H1 (cell line): ENCODE measurements around the gene VAV2. TPM values are rescaled to one million over a fixed set of nuclear protein-coding genes. Genes with fewer than 3 reads are reported as not detected.

ENCODE experiments used
- CTCF ChIA-PET: fragments of 300-600 bp; sonication (Branson Sonifier 250); formaldehyde crosslinking; loops from one replicate; lab custom pipeline; 2021; ENCODE audit not compliant: partially characterized antibody; lab: Charles Lee
- POLR2A ChIA-PET: fragments of 300-600 bp; sonication (Branson Sonifier 250); formaldehyde crosslinking; loops from one replicate; lab custom pipeline; 2021; ENCODE audit warnings: inconsistent platforms; ENCODE audit not compliant: partially characterized antibody; lab: Charles Lee
- DNase-seq, 2 experiments: peaks; one replicate each; pipeline versions ENCODE4 v3.0.0 to v3.0.0-alpha.2; 2010 to 2022; ENCODE audit warnings: low spot score in 2 of 2, low read depth in 1 of 2, mixed read lengths in 1 of 2
- FAIRE-seq: peaks from 2 replicates; lab custom pipeline; 2011; peaks lifted over from hg19 to GRCh38; lab: Jason Lieb, UNC
- H2AFZ ChIP-seq: 2 replicates; pipeline ENCODE4 v1.8.1; 2012; ENCODE audit warnings: low read length, inconsistent platforms
- H2AK5ac ChIP-seq: 2 replicates; pipeline ENCODE4 v1.6.1; 2013; ENCODE audit warnings: low read depth, low read length
- H2BK120ac ChIP-seq: replicated peaks from 2 replicates; pipeline ENCODE3; 2013; ENCODE audit warnings: low read depth, low read length, inconsistent platforms
- H2BK12ac ChIP-seq: 2 replicates; pipeline ENCODE4 v1.6.1; 2013; ENCODE audit warnings: low read depth, low read length
- H2BK15ac ChIP-seq: 2 replicates; pipeline ENCODE4 v1.6.1; 2013; ENCODE audit warnings: low read length
- H2BK20ac ChIP-seq: 2 replicates; pipeline ENCODE4 v1.6.1; 2013; ENCODE audit warnings: low read length
- H2BK5ac ChIP-seq: 2 replicates; pipeline ENCODE4 v1.6.1; 2013; ENCODE audit warnings: low read depth, low read length
- H3K14ac ChIP-seq: 2 replicates; pipeline ENCODE4 v1.6.1; 2013; ENCODE audit warnings: inconsistent platforms; ENCODE audit not compliant: insufficient read length
- H3K18ac ChIP-seq: 2 replicates; pipeline ENCODE4 v1.6.1; 2013; ENCODE audit warnings: low read length; ENCODE audit errors: extremely low read depth
- H3K23ac ChIP-seq: 2 replicates; pipeline ENCODE4 v1.6.1; 2013; ENCODE audit warnings: inconsistent platforms; ENCODE audit not compliant: insufficient read length
- H3K23me2 ChIP-seq: 2 replicates; pipeline ENCODE4 v1.6.1; 2013; ENCODE audit warnings: low read depth, low read length
- H3K27ac ChIP-seq: 2 replicates; pipeline ENCODE4 v1.6.1; 2011; ENCODE audit warnings: low read depth, low read length, inconsistent platforms
- H3K27me3 ChIP-seq, 4 experiments: replicated peaks in 1 of 4; 1 replicate in 1 of 4; 2 replicates in 3 of 4; pipeline versions ENCODE4 v1.6.1 to v1.8.1; 2011 to 2013; ENCODE audit warnings: low read length in 3 of 4, mild to moderate bottlenecking in 3 of 4, inconsistent platforms in 2 of 4, mixed read lengths in 2 of 4, moderate library complexity in 1 of 4; ENCODE audit not compliant: control insufficient read depth in 3 of 4, insufficient read depth in 3 of 4; ENCODE audit errors: extremely low read depth in 1 of 4
- H3K36me3 ChIP-seq, 4 experiments: 2 replicates each; pipeline versions ENCODE4 v1.6.1 to v1.8.1; 2011 to 2013; ENCODE audit warnings: mild to moderate bottlenecking in 4 of 4, low read length in 3 of 4, moderate library complexity in 2 of 4, control low read depth in 1 of 4, inconsistent platforms in 1 of 4; ENCODE audit not compliant: insufficient read depth in 4 of 4, control insufficient read depth in 2 of 4
- H3K4ac ChIP-seq: replicated peaks from 2 replicates; pipeline ENCODE3; 2013; ENCODE audit warnings: low read length, low read depth, mixed read lengths, inconsistent platforms; ENCODE audit not compliant: insufficient read length
- H3K4me1 ChIP-seq, 4 experiments: replicated peaks in 1 of 4; 1 replicate in 1 of 4; 2 replicates in 3 of 4; pipeline versions ENCODE4 v1.6.1 to v1.8.1; 2011 to 2013; ENCODE audit warnings: low read length in 3 of 4, inconsistent platforms in 2 of 4, mixed read lengths in 1 of 4; ENCODE audit not compliant: insufficient read depth in 4 of 4, control insufficient read depth in 3 of 4
- H3K4me2 ChIP-seq, 2 experiments: 2 replicates each; pipeline versions ENCODE4 v1.6.1 to v1.8.1; 2011 to 2013; ENCODE audit warnings: low read depth in 2 of 2, low read length in 2 of 2, control low read depth in 1 of 2, inconsistent platforms in 1 of 2, mild to moderate bottlenecking in 1 of 2; ENCODE audit not compliant: insufficient read depth in 1 of 2
- H3K4me3 ChIP-seq, 4 experiments: fragments of 200-600, 300-600 bp in 1 of 4; sonication (generic), shearing (Covaris generic), sonication (Bioruptor Twin) in 1 of 4; 2 replicates each; pipeline versions ENCODE4 v1.5.1 to v1.8.1; 2011 to 2016; ENCODE audit warnings: low read length in 4 of 4, low read depth in 3 of 4, control low read depth in 2 of 4, inconsistent platforms in 2 of 4, mild to moderate bottlenecking in 2 of 4, mixed read lengths in 1 of 4, moderate library complexity in 1 of 4; ENCODE audit not compliant: insufficient read depth in 2 of 4; ENCODE audit errors: extremely low read depth in 1 of 4
- H3K56ac ChIP-seq: replicated peaks from 2 replicates; pipeline ENCODE3; 2013; ENCODE audit warnings: low read depth, mild to moderate bottlenecking, mixed read lengths, low read length, inconsistent platforms; ENCODE audit not compliant: insufficient read length
- H3K79me1 ChIP-seq: 2 replicates; pipeline ENCODE4 v1.6.1; 2013; ENCODE audit warnings: low read depth, low read length, control low read depth
- H3K79me2 ChIP-seq, 2 experiments: 2 replicates each; pipeline versions ENCODE4 v1.6.1 to v1.8.1; 2012 to 2013; ENCODE audit warnings: low read length in 2 of 2, mild to moderate bottlenecking in 2 of 2, inconsistent platforms in 1 of 2; ENCODE audit not compliant: insufficient read depth in 2 of 2, control insufficient read depth in 1 of 2
- H3K9ac ChIP-seq, 4 experiments: replicated peaks in 1 of 4; 1 replicate in 1 of 4; 2 replicates in 3 of 4; pipeline versions ENCODE4 v1.6.1 to v1.8.1; 2011 to 2013; ENCODE audit warnings: low read depth in 3 of 4, low read length in 3 of 4, control low read depth in 2 of 4, mild to moderate bottlenecking in 2 of 4, moderate library complexity in 2 of 4, inconsistent platforms in 1 of 4; ENCODE audit errors: extremely low read depth in 1 of 4
- H3K9me3 ChIP-seq, 2 experiments: 2 replicates each; pipeline versions ENCODE4 v1.6.1 to v1.8.1; 2012 to 2013; ENCODE audit warnings: mild to moderate bottlenecking in 2 of 2, moderate library complexity in 2 of 2, control low read depth in 1 of 2, inconsistent platforms in 1 of 2, low read depth in 1 of 2, low read length in 1 of 2, mixed read lengths in 1 of 2; ENCODE audit not compliant: insufficient read depth in 2 of 2
- H4K20me1 ChIP-seq, 2 experiments: replicated peaks in 1 of 2; 2 replicates each; pipeline versions ENCODE3 to v1.8.1; 2011 to 2013; ENCODE audit warnings: inconsistent platforms in 2 of 2, low read length in 2 of 2, mild to moderate bottlenecking in 1 of 2; ENCODE audit not compliant: insufficient read depth in 2 of 2, control insufficient read depth in 1 of 2
- H4K5ac ChIP-seq: 2 replicates; pipeline ENCODE4 v1.6.1; 2013; ENCODE audit warnings: low read length, low read depth, mixed read lengths, inconsistent platforms; ENCODE audit not compliant: insufficient read length
- H4K8ac ChIP-seq: 2 replicates; pipeline ENCODE4 v1.8.0; 2013; ENCODE audit warnings: mild to moderate bottlenecking, moderate library complexity, low read length, inconsistent platforms; ENCODE audit not compliant: insufficient read depth; ENCODE audit errors: extremely low read depth
- H4K91ac ChIP-seq: replicated peaks from 2 replicates; pipeline ENCODE3; 2013; ENCODE audit warnings: low read length, mixed read lengths, inconsistent platforms; ENCODE audit not compliant: insufficient read length
- CBX5 ChIP-seq: fragments of 300-800, 300-1000 bp; sonication (generic); IDR thresholded peaks from 2 replicates; pipeline ENCODE4 v1.7.1; 2016; ENCODE audit warnings: antibody characterized with exemption, low read length, low read depth
- CEBPB ChIP-seq: IDR thresholded peaks from 2 replicates; pipeline ENCODE4 v1.6.1; 2012; ENCODE audit warnings: low read depth, low read length
- MAFK ChIP-seq: IDR thresholded peaks from 2 replicates; pipeline ENCODE4 v1.6.1; 2012; ENCODE audit warnings: low read depth, mild to moderate bottlenecking, improper control_type of control experiment, low read length
- POLR2AphosphoS5 ChIP-seq: IDR thresholded peaks from 2 replicates; pipeline ENCODE4 v1.6.1; 2011; ENCODE audit warnings: low read depth, low read length
- RAD21 ChIP-seq, 2 experiments: IDR thresholded peaks in 1 of 2; conservative IDR thresholded peaks in 1 of 2; 2 replicates each; pipeline ENCODE4 v1.6.1; 2011; ENCODE audit warnings: low read depth in 2 of 2, low read length in 2 of 2, improper control_type of control experiment in 1 of 2, inconsistent platforms in 1 of 2, mild to moderate bottlenecking in 1 of 2, moderate library complexity in 1 of 2
- ZNF274 ChIP-seq: IDR thresholded peaks from 2 replicates; pipeline ENCODE4 v1.7.0; 2012; ENCODE audit warnings: low read length, borderline replicate concordance; ENCODE audit errors: extremely low read depth
- WGBS, 2 experiments: shearing (Covaris generic) in 1 of 2; methylation state at CpG; one replicate each; pipeline versions ENCODE4 v1.1.6 to v1.1.7; 2013 to 2015; ENCODE audit warnings: low lambda C conversion rate in 2 of 2, mixed read lengths in 2 of 2, inconsistent platforms in 1 of 2, low coverage in 1 of 2, missing lambda C conversion rate in 1 of 2; ENCODE audit not compliant: insufficient replicate concordance in 2 of 2, insufficient coverage in 1 of 2, insufficient read length in 1 of 2; ENCODE audit errors: extremely low coverage in 1 of 2, missing lambda C conversion rate in 1 of 2; 5-methylcytosine and 5-hydroxymethylcytosine counted together
- polyA plus RNA-seq, 7 experiments: library from polyadenylated mRNA; depleted of rRNA in 3 of 7; stranded (reverse) in 5 of 7; unstranded in 2 of 7; fragments of >200 nt in 5 of 7; fragments of 200-250 nt in 2 of 7; gene quantifications; 1 replicate in 5 of 7; 2 replicates in 1 of 7; 4 replicates in 1 of 7; pipeline versions ENCODE4 v1.2.1 to v1.2.3, GENCODE V29; 2011 to 2013; ENCODE audit warnings: missing spikeins in 2 of 7, mixed read lengths in 2 of 7
- total RNA-seq: library from RNA; stranded (reverse); fragmentation: NEBNext Ultra II Directional; extraction: Animal tissue kit (Norgen Biotek cat#: 25700); gene quantifications from 2 replicates; pipeline ENCODE4 v1.2.1, GENCODE V29; 2021
- TF ChIP-seq, protein P1 (sequence below), 3 experiments: IDR thresholded peaks; 1 replicate in 2 of 3; 2 replicates in 1 of 3; pipeline versions ENCODE4 v1.5.1 to v1.6.1; 2011; ENCODE audit warnings: low read length in 3 of 3, mild to moderate bottlenecking in 3 of 3, inconsistent platforms in 2 of 3, low read depth in 1 of 3, moderate library complexity in 1 of 3; ENCODE audit not compliant: insufficient read depth in 1 of 3; ENCODE audit errors: control extremely low read depth in 1 of 3
- TF ChIP-seq, protein P2 (sequence below): IDR thresholded peaks from 2 replicates; pipeline ENCODE4 v1.6.1; 2011; ENCODE audit warnings: low read depth, mild to moderate bottlenecking, low read length; ENCODE audit not compliant: insufficient read depth
- TF ChIP-seq, protein P3 (sequence below): IDR thresholded peaks from 2 replicates; pipeline ENCODE4 v1.6.1; 2012; ENCODE audit warnings: inconsistent platforms

Gene VAV2
- total and polyA plus RNA-seq, 2 of the 8 experiments (the other 6 are each of a cell fraction or from before 2014, with no cell fraction given): 13.6 to 37.6 TPM

DNA sequence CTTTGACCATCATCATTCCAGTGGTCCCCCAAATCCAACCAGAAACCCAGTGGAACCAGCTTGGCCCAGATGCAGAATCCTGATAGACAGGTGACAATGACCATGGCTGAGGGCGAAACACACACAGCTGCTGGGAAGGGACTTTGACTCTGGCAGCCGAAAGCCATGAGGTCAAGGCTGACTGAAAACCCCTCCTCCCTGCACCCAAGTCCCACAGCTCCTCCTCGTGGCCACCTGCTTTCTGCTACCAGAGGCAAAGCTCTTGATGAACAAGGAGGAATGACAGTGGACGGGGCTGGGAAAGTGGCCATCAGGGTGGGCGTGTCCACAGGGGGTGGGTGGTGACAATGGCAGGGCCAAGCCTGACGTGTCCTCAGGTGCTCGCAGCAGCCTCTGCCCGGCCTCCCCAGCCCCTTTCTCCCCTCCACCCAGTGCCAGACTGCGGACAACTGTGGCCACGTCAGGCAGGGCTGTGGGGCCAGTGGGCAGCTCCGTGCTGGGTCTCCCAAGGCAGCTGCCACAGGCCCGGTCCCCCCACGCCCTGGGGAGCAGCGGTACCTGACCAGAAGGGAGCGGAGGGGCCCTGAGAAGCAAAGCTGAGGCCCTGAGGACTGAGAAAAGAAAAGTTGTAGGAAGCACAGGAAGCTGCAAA lies 223.1 kb downstream of the VAV2 start:
- Histone ChIP-seq H3K9me3 (peaks cover 0 to 3% of the 10 kb centered on the region in 2 experiments; a peak in 1 of 4 replicates), H3K23ac (no peak overlapping the region), H3K4me3 (no peak overlapping the region), H2BK15ac (no peak overlapping the region), H2BK120ac (no peak overlapping the region), H3K9ac (no peak overlapping the region), H4K20me1 (peaks cover 0 to 2% of the 10 kb centered on the region in 2 experiments), H4K8ac (no peak overlapping the region), H2BK20ac (no peak overlapping the region), H3K27me3 (no peaks in the 10 kb centered on the region), H2BK12ac (no peak overlapping the region), H3K27ac (no peak overlapping the region), H3K56ac (no peak overlapping the region), H3K79me2 (no peaks in the 10 kb centered on the region), H3K4me1 (no peaks in the 10 kb centered on the region), H3K18ac (no peak overlapping the region), H3K14ac (no peak overlapping the region), H3K23me2 (no peaks in the 10 kb centered on the region; the same call in 1 of the 2 replicates), H2AFZ (no peak overlapping the region), H3K36me3 (peaks cover 2 to 16% (median 9%) of the 10 kb centered on the region in 4 experiments; a peak in 6 of 8 replicates), H3K4me2 (no peak overlapping the region), H2BK5ac (no peak overlapping the region), H4K91ac (no peak overlapping the region), H4K5ac (no peak overlapping the region), H3K79me1 (no peaks in the 10 kb centered on the region), H2AK5ac (no peak overlapping the region), H3K4ac (no peak overlapping the region)
- peak in 1 of 2 experiments; percentile 63 for DNase-seq
- TF ChIP-seq RAD21 (IDR thresholded peaks at IDR 0.05 in 1 of 2, conservative IDR thresholded peaks at IDR 0.05 in 1 of 2; ENCODE audit: low read depth in 2 of 2, low read length in 2 of 2) (peak; percentile 58 to 62), ZNF274 (no peak), MAFK (no peak), POLR2AphosphoS5 (no peak), CBX5 (no peak), CEBPB (no peak)
- TF ChIP-seq, protein P1, sequence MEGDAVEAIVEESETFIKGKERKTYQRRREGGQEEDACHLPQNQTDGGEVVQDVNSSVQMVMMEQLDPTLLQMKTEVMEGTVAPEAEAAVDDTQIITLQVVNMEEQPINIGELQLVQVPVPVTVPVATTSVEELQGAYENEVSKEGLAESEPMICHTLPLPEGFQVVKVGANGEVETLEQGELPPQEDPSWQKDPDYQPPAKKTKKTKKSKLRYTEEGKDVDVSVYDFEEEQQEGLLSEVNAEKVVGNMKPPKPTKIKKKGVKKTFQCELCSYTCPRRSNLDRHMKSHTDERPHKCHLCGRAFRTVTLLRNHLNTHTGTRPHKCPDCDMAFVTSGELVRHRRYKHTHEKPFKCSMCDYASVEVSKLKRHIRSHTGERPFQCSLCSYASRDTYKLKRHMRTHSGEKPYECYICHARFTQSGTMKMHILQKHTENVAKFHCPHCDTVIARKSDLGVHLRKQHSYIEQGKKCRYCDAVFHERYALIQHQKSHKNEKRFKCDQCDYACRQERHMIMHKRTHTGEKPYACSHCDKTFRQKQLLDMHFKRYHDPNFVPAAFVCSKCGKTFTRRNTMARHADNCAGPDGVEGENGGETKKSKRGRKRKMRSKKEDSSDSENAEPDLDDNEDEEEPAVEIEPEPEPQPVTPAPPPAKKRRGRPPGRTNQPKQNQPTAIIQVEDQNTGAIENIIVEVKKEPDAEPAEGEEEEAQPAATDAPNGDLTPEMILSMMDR (IDR thresholded peaks at IDR 0.05; ENCODE audit: control extremely low read depth in 1 of 3, insufficient read depth in 1 of 3, low read depth in 1 of 3, low read length in 3 of 3): peak; percentile 49 to 67 (median 65)
- TF ChIP-seq, protein P2, sequence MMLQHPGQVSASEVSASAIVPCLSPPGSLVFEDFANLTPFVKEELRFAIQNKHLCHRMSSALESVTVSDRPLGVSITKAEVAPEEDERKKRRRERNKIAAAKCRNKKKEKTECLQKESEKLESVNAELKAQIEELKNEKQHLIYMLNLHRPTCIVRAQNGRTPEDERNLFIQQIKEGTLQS: no peak
- TF ChIP-seq, protein P3, sequence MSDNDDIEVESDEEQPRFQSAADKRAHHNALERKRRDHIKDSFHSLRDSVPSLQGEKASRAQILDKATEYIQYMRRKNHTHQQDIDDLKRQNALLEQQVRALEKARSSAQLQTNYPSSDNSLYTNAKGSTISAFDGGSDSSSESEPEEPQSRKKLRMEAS: no peak
- ChIA-PET POLR2A (interaction anchor here (1.7 kb wide), 1 partner anchor 10 kb away, joined by 3 read pairs; no protein-coding TSS in a partner anchor), CTCF (interaction anchor here (0.6 to 6.8 kb wide), 22 partner anchors 9 to 240 kb away, joined by 3 to 65 read pairs (median 4); partner anchors contain the start of gene SARDH)
- no peak for FAIRE-seq
- WGBS, 2 experiments: 92% methylated on average over 12 of the region's 15 CpGs; no CpG with 5 or more reads in 1 of the 2 experiments
